H1 (cell line): Measurements from ENCODE around the gene C8B. TPM values are rescaled to one million over a fixed set of nuclear protein-coding genes. Genes with fewer than 3 reads are reported as not detected.

ENCODE experiments used
- CTCF ChIA-PET: fragments of 300-600 bp; sonication (Branson Sonifier 250); formaldehyde crosslinking; loops from one replicate; lab custom pipeline; 2021; ENCODE audit not compliant: partially characterized antibody; lab: Charles Lee
- POLR2A ChIA-PET: fragments of 300-600 bp; sonication (Branson Sonifier 250); formaldehyde crosslinking; loops from one replicate; lab custom pipeline; 2021; ENCODE audit warnings: inconsistent platforms; ENCODE audit not compliant: partially characterized antibody; lab: Charles Lee
- DNase-seq, 2 experiments: peaks; one replicate each; pipeline versions ENCODE4 v3.0.0 to v3.0.0-alpha.2; 2010 to 2022; ENCODE audit warnings: low spot score in 2 of 2, low read depth in 1 of 2, mixed read lengths in 1 of 2
- FAIRE-seq: peaks from 2 replicates; lab custom pipeline; 2011; peaks lifted over from hg19 to GRCh38; lab: Jason Lieb, UNC
- H2AFZ ChIP-seq: 2 replicates; pipeline ENCODE4 v1.8.1; 2012; ENCODE audit warnings: low read length, inconsistent platforms
- H2AK5ac ChIP-seq: 2 replicates; pipeline ENCODE4 v1.6.1; 2013; ENCODE audit warnings: low read depth, low read length
- H2BK120ac ChIP-seq: replicated peaks from 2 replicates; pipeline ENCODE3; 2013; ENCODE audit warnings: low read depth, low read length, inconsistent platforms
- H2BK12ac ChIP-seq: 2 replicates; pipeline ENCODE4 v1.6.1; 2013; ENCODE audit warnings: low read depth, low read length
- H2BK15ac ChIP-seq: 2 replicates; pipeline ENCODE4 v1.6.1; 2013; ENCODE audit warnings: low read length
- H2BK20ac ChIP-seq: 2 replicates; pipeline ENCODE4 v1.6.1; 2013; ENCODE audit warnings: low read length
- H2BK5ac ChIP-seq: 2 replicates; pipeline ENCODE4 v1.6.1; 2013; ENCODE audit warnings: low read depth, low read length
- H3K14ac ChIP-seq: 2 replicates; pipeline ENCODE4 v1.6.1; 2013; ENCODE audit warnings: inconsistent platforms; ENCODE audit not compliant: insufficient read length
- H3K18ac ChIP-seq: 2 replicates; pipeline ENCODE4 v1.6.1; 2013; ENCODE audit warnings: low read length; ENCODE audit errors: extremely low read depth
- H3K23ac ChIP-seq: 2 replicates; pipeline ENCODE4 v1.6.1; 2013; ENCODE audit warnings: inconsistent platforms; ENCODE audit not compliant: insufficient read length
- H3K23me2 ChIP-seq: 2 replicates; pipeline ENCODE4 v1.6.1; 2013; ENCODE audit warnings: low read depth, low read length
- H3K27ac ChIP-seq: 2 replicates; pipeline ENCODE4 v1.6.1; 2011; ENCODE audit warnings: low read depth, low read length, inconsistent platforms
- H3K27me3 ChIP-seq, 4 experiments: replicated peaks in 1 of 4; 1 replicate in 1 of 4; 2 replicates in 3 of 4; pipeline versions ENCODE4 v1.6.1 to v1.8.1; 2011 to 2013; ENCODE audit warnings: low read length in 3 of 4, mild to moderate bottlenecking in 3 of 4, inconsistent platforms in 2 of 4, mixed read lengths in 2 of 4, moderate library complexity in 1 of 4; ENCODE audit not compliant: control insufficient read depth in 3 of 4, insufficient read depth in 3 of 4; ENCODE audit errors: extremely low read depth in 1 of 4
- H3K36me3 ChIP-seq, 4 experiments: 2 replicates each; pipeline versions ENCODE4 v1.6.1 to v1.8.1; 2011 to 2013; ENCODE audit warnings: mild to moderate bottlenecking in 4 of 4, low read length in 3 of 4, moderate library complexity in 2 of 4, control low read depth in 1 of 4, inconsistent platforms in 1 of 4; ENCODE audit not compliant: insufficient read depth in 4 of 4, control insufficient read depth in 2 of 4
- H3K4ac ChIP-seq: replicated peaks from 2 replicates; pipeline ENCODE3; 2013; ENCODE audit warnings: low read length, low read depth, mixed read lengths, inconsistent platforms; ENCODE audit not compliant: insufficient read length
- H3K4me1 ChIP-seq, 4 experiments: replicated peaks in 1 of 4; 1 replicate in 1 of 4; 2 replicates in 3 of 4; pipeline versions ENCODE4 v1.6.1 to v1.8.1; 2011 to 2013; ENCODE audit warnings: low read length in 3 of 4, inconsistent platforms in 2 of 4, mixed read lengths in 1 of 4; ENCODE audit not compliant: insufficient read depth in 4 of 4, control insufficient read depth in 3 of 4
- H3K4me2 ChIP-seq, 2 experiments: 2 replicates each; pipeline versions ENCODE4 v1.6.1 to v1.8.1; 2011 to 2013; ENCODE audit warnings: low read depth in 2 of 2, low read length in 2 of 2, control low read depth in 1 of 2, inconsistent platforms in 1 of 2, mild to moderate bottlenecking in 1 of 2; ENCODE audit not compliant: insufficient read depth in 1 of 2
- H3K4me3 ChIP-seq, 4 experiments: fragments of 200-600, 300-600 bp in 1 of 4; sonication (generic), shearing (Covaris generic), sonication (Bioruptor Twin) in 1 of 4; 2 replicates each; pipeline versions ENCODE4 v1.5.1 to v1.8.1; 2011 to 2016; ENCODE audit warnings: low read length in 4 of 4, low read depth in 3 of 4, control low read depth in 2 of 4, inconsistent platforms in 2 of 4, mild to moderate bottlenecking in 2 of 4, mixed read lengths in 1 of 4, moderate library complexity in 1 of 4; ENCODE audit not compliant: insufficient read depth in 2 of 4; ENCODE audit errors: extremely low read depth in 1 of 4
- H3K56ac ChIP-seq: replicated peaks from 2 replicates; pipeline ENCODE3; 2013; ENCODE audit warnings: low read depth, mild to moderate bottlenecking, mixed read lengths, low read length, inconsistent platforms; ENCODE audit not compliant: insufficient read length
- H3K79me1 ChIP-seq: 2 replicates; pipeline ENCODE4 v1.6.1; 2013; ENCODE audit warnings: low read depth, low read length, control low read depth
- H3K79me2 ChIP-seq, 2 experiments: 2 replicates each; pipeline versions ENCODE4 v1.6.1 to v1.8.1; 2012 to 2013; ENCODE audit warnings: low read length in 2 of 2, mild to moderate bottlenecking in 2 of 2, inconsistent platforms in 1 of 2; ENCODE audit not compliant: insufficient read depth in 2 of 2, control insufficient read depth in 1 of 2
- H3K9ac ChIP-seq, 4 experiments: replicated peaks in 1 of 4; 1 replicate in 1 of 4; 2 replicates in 3 of 4; pipeline versions ENCODE4 v1.6.1 to v1.8.1; 2011 to 2013; ENCODE audit warnings: low read depth in 3 of 4, low read length in 3 of 4, control low read depth in 2 of 4, mild to moderate bottlenecking in 2 of 4, moderate library complexity in 2 of 4, inconsistent platforms in 1 of 4; ENCODE audit errors: extremely low read depth in 1 of 4
- H3K9me3 ChIP-seq, 2 experiments: 2 replicates each; pipeline versions ENCODE4 v1.6.1 to v1.8.1; 2012 to 2013; ENCODE audit warnings: mild to moderate bottlenecking in 2 of 2, moderate library complexity in 2 of 2, control low read depth in 1 of 2, inconsistent platforms in 1 of 2, low read depth in 1 of 2, low read length in 1 of 2, mixed read lengths in 1 of 2; ENCODE audit not compliant: insufficient read depth in 2 of 2
- H4K20me1 ChIP-seq, 2 experiments: replicated peaks in 1 of 2; 2 replicates each; pipeline versions ENCODE3 to v1.8.1; 2011 to 2013; ENCODE audit warnings: inconsistent platforms in 2 of 2, low read length in 2 of 2, mild to moderate bottlenecking in 1 of 2; ENCODE audit not compliant: insufficient read depth in 2 of 2, control insufficient read depth in 1 of 2
- H4K5ac ChIP-seq: 2 replicates; pipeline ENCODE4 v1.6.1; 2013; ENCODE audit warnings: low read length, low read depth, mixed read lengths, inconsistent platforms; ENCODE audit not compliant: insufficient read length
- H4K8ac ChIP-seq: 2 replicates; pipeline ENCODE4 v1.8.0; 2013; ENCODE audit warnings: mild to moderate bottlenecking, moderate library complexity, low read length, inconsistent platforms; ENCODE audit not compliant: insufficient read depth; ENCODE audit errors: extremely low read depth
- H4K91ac ChIP-seq: replicated peaks from 2 replicates; pipeline ENCODE3; 2013; ENCODE audit warnings: low read length, mixed read lengths, inconsistent platforms; ENCODE audit not compliant: insufficient read length
- CBX5 ChIP-seq: fragments of 300-800, 300-1000 bp; sonication (generic); IDR thresholded peaks from 2 replicates; pipeline ENCODE4 v1.7.1; 2016; ENCODE audit warnings: antibody characterized with exemption, low read length, low read depth
- KDM4A ChIP-seq: IDR thresholded peaks from one replicate; pipeline ENCODE4 v1.7.1; 2012; ENCODE audit warnings: low read depth, mild to moderate bottlenecking, moderate library complexity, low read length, inconsistent platforms; ENCODE audit not compliant: severe bottlenecking
- RFX5 ChIP-seq: IDR thresholded peaks from 2 replicates; pipeline ENCODE4 v1.6.1; 2011; ENCODE audit warnings: low read depth, low read length, improper control_type of control experiment, borderline replicate concordance
- WGBS, 2 experiments: shearing (Covaris generic) in 1 of 2; methylation state at CpG; one replicate each; pipeline versions ENCODE4 v1.1.6 to v1.1.7; 2013 to 2015; ENCODE audit warnings: low lambda C conversion rate in 2 of 2, mixed read lengths in 2 of 2, inconsistent platforms in 1 of 2, low coverage in 1 of 2, missing lambda C conversion rate in 1 of 2; ENCODE audit not compliant: insufficient replicate concordance in 2 of 2, insufficient coverage in 1 of 2, insufficient read length in 1 of 2; ENCODE audit errors: extremely low coverage in 1 of 2, missing lambda C conversion rate in 1 of 2; 5-methylcytosine and 5-hydroxymethylcytosine counted together
- polyA plus RNA-seq, 7 experiments: library from polyadenylated mRNA; depleted of rRNA in 3 of 7; stranded (reverse) in 5 of 7; unstranded in 2 of 7; fragments of >200 nt in 5 of 7; fragments of 200-250 nt in 2 of 7; gene quantifications; 1 replicate in 5 of 7; 2 replicates in 1 of 7; 4 replicates in 1 of 7; pipeline versions ENCODE4 v1.2.1 to v1.2.3, GENCODE V29; 2011 to 2013; ENCODE audit warnings: missing spikeins in 2 of 7, mixed read lengths in 2 of 7
- total RNA-seq: library from RNA; stranded (reverse); fragmentation: NEBNext Ultra II Directional; extraction: Animal tissue kit (Norgen Biotek cat#: 25700); gene quantifications from 2 replicates; pipeline ENCODE4 v1.2.1, GENCODE V29; 2021

C8B gene
- total and polyA plus RNA-seq, 2 of the 8 experiments (the other 6 are each of a cell fraction or from before 2014, with no cell fraction given), result not detected

GRCh38 chr1:56957931-56958330, 7.9 kb downstream of the C8B start:
- FAIRE-seq (no peak), DNase-seq (no peak)
- Histone ChIP-seq H3K14ac (no peak overlapping the region), H4K5ac (no peak overlapping the region), H3K4ac (no peak overlapping the region), H3K27me3 (no peaks in the 10 kb centered on the region), H3K79me1 (no peaks in the 10 kb centered on the region), H4K8ac (no peak overlapping the region), H2AK5ac (no peak overlapping the region), H3K79me2 (no peaks in the 10 kb centered on the region), H3K23ac (no peak overlapping the region), H3K4me3 (no peak overlapping the region), H4K20me1 (no peaks in the 10 kb centered on the region), H2AFZ (no peak overlapping the region), H3K9me3 (no peaks in the 10 kb centered on the region), H3K18ac (no peak overlapping the region), H2BK5ac (no peak overlapping the region), H4K91ac (no peak overlapping the region), H3K9ac (no peak overlapping the region), H2BK12ac (no peak overlapping the region), H2BK120ac (no peak overlapping the region), H3K4me2 (no peak overlapping the region), H3K36me3 (no peaks in the 10 kb centered on the region), H3K27ac (no peak overlapping the region), H3K56ac (no peak overlapping the region), H2BK15ac (no peak overlapping the region), H3K4me1 (no peaks in the 10 kb centered on the region), H2BK20ac (no peak overlapping the region), H3K23me2 (no peaks in the 10 kb centered on the region)
- TF ChIP-seq RFX5, result no peak
- no peak for TF ChIP-seq CBX5
- no peak for TF ChIP-seq KDM4A
- ChIA-PET POLR2A (no interaction called here), CTCF (interaction anchor here (1.5 to 5.2 kb wide), 2 partner anchors 11 to 125 kb away, joined by 5 to 30 read pairs; no protein-coding TSS in a partner anchor)
- WGBS, 2 experiments, result 83% methylated on average over 2 of the region's 3 CpGs; no CpG with 5 or more reads in 1 of the 2 experiments
